H9 (cell line): ENCODE results near the gene RET. TPM values are rescaled to one million over a fixed set of nuclear protein-coding genes. Genes with fewer than 3 reads are reported as not detected.

Experiments
- DNase-seq: peaks from one replicate; pipeline ENCODE4 v3.0.0-alpha.2; 2017
- H2AFZ ChIP-seq: one replicate; pipeline ENCODE4 v1.6.1; 2013; ENCODE audit warnings: mild to moderate bottlenecking, low read length, control low read depth, moderate library complexity
- H2AK5ac ChIP-seq: 2 replicates; pipeline ENCODE4 v1.6.1; 2013; ENCODE audit warnings: low read length, control low read depth, mixed read lengths; ENCODE audit not compliant: insufficient read length
- H2BK120ac ChIP-seq: one replicate; pipeline ENCODE4 v1.6.1; 2013; ENCODE audit warnings: low read depth, mild to moderate bottlenecking, low read length, control low read depth, inconsistent platforms; ENCODE audit not compliant: poor library complexity, severe bottlenecking
- H2BK12ac ChIP-seq: 2 replicates; pipeline ENCODE4 v1.6.1; 2013; ENCODE audit warnings: low read length, control low read depth, mixed read lengths, low read depth; ENCODE audit not compliant: insufficient read length
- H2BK15ac ChIP-seq: 2 replicates; pipeline ENCODE4 v1.6.1; 2013; ENCODE audit warnings: low read depth, low read length, control low read depth
- H2BK20ac ChIP-seq: one replicate; pipeline ENCODE4 v1.6.1; 2013; ENCODE audit warnings: low read depth, mild to moderate bottlenecking, low read length, control low read depth, inconsistent platforms; ENCODE audit not compliant: poor library complexity, severe bottlenecking
- H2BK5ac ChIP-seq: 2 replicates; pipeline ENCODE4 v1.6.1; 2013; ENCODE audit warnings: low read length, control low read depth, mixed read lengths; ENCODE audit not compliant: insufficient read length
- H3K14ac ChIP-seq: 2 replicates; pipeline ENCODE4 v1.6.1; 2013; ENCODE audit warnings: low read length, control low read depth; ENCODE audit not compliant: insufficient read depth
- H3K18ac ChIP-seq: 2 replicates; pipeline ENCODE4 v1.6.1; 2013; ENCODE audit warnings: low read depth, mild to moderate bottlenecking, mixed read lengths, low read length, control low read depth; ENCODE audit not compliant: insufficient read length
- H3K23ac ChIP-seq: 2 replicates; pipeline ENCODE4 v1.6.1; 2013; ENCODE audit warnings: low read length, control low read depth, mixed read lengths, low read depth; ENCODE audit not compliant: insufficient read length
- H3K23me2 ChIP-seq: 2 replicates; pipeline ENCODE4 v1.6.1; 2013; ENCODE audit warnings: low read depth, mild to moderate bottlenecking, mixed read lengths, low read length, control low read depth; ENCODE audit not compliant: insufficient read length, poor library complexity, severe bottlenecking
- H3K27ac ChIP-seq: 2 replicates; pipeline ENCODE4 v1.5.1; 2013; ENCODE audit warnings: low read length, control low read depth, mixed read lengths, low read depth; ENCODE audit not compliant: insufficient read length
- H3K27me3 ChIP-seq: 2 replicates; pipeline ENCODE4 v1.6.1; 2013; ENCODE audit warnings: low read length, control low read depth, inconsistent platforms; ENCODE audit not compliant: insufficient read depth
- H3K4ac ChIP-seq: 2 replicates; pipeline ENCODE4 v1.6.1; 2013; ENCODE audit warnings: low read depth, mild to moderate bottlenecking, control low read depth, inconsistent platforms, low read length, moderate library complexity
- H3K4me1 ChIP-seq: 2 replicates; pipeline ENCODE4 v1.6.1; 2013; ENCODE audit warnings: low read length, control low read depth, inconsistent platforms; ENCODE audit not compliant: insufficient read depth
- H3K4me2 ChIP-seq: 2 replicates; pipeline ENCODE4 v1.6.1; 2013; ENCODE audit warnings: low read length, control low read depth, mixed read lengths; ENCODE audit not compliant: insufficient read length, insufficient read depth
- H3K56ac ChIP-seq: 2 replicates; pipeline ENCODE4 v1.6.1; 2013; ENCODE audit warnings: low read depth, mild to moderate bottlenecking, mixed read lengths, low read length, control low read depth; ENCODE audit not compliant: insufficient read length
- H3K79me1 ChIP-seq: 2 replicates; pipeline ENCODE4 v1.6.1; 2013; ENCODE audit warnings: low read depth, mild to moderate bottlenecking, moderate library complexity, low read length, control low read depth, inconsistent platforms; ENCODE audit not compliant: insufficient read depth, poor library complexity, severe bottlenecking
- H3K79me2 ChIP-seq: 2 replicates; pipeline ENCODE4 v1.6.1; 2013; ENCODE audit warnings: low read length, control low read depth, inconsistent platforms; ENCODE audit not compliant: insufficient read depth
- H3K9ac ChIP-seq: 2 replicates; pipeline ENCODE4 v1.6.1; 2013; ENCODE audit warnings: low read length, control low read depth, mixed read lengths; ENCODE audit not compliant: insufficient read length; ENCODE audit errors: extremely low read depth
- H3K9me3 ChIP-seq: one replicate; pipeline ENCODE4 v1.6.1; 2013; ENCODE audit warnings: low read depth, low read length, inconsistent platforms; ENCODE audit not compliant: control insufficient read depth
- H3T11ph ChIP-seq: one replicate; pipeline ENCODE4 v1.6.1; 2013; ENCODE audit warnings: mild to moderate bottlenecking, low read length, control low read depth, inconsistent platforms
- H4K20me1 ChIP-seq: one replicate; pipeline ENCODE4 v1.6.1; 2013; ENCODE audit not compliant: control insufficient read depth, insufficient read length, insufficient read depth
- H4K5ac ChIP-seq: 2 replicates; pipeline ENCODE4 v1.6.1; 2013; ENCODE audit warnings: low read depth, mild to moderate bottlenecking, mixed read lengths, low read length, control low read depth; ENCODE audit not compliant: insufficient read length
- H4K8ac ChIP-seq: replicated peaks from 2 replicates; pipeline ENCODE4 v1.6.1; 2013; ENCODE audit warnings: low read length, control low read depth, mixed read lengths, low read depth; ENCODE audit not compliant: insufficient read length
- H4K91ac ChIP-seq: 2 replicates; pipeline ENCODE4 v1.6.1; 2013; ENCODE audit warnings: low read depth, mild to moderate bottlenecking, moderate library complexity, mixed read lengths, low read length, control low read depth; ENCODE audit not compliant: insufficient read length
- H3K27ac Mint-ChIP-seq, 3 experiments: 2 replicates in 2 of 3; 3 replicates in 1 of 3; pipeline ENCODE4 v1.8.0; 2020 to 2021; ENCODE audit warnings: mixed read lengths in 3 of 3, mild to moderate bottlenecking in 1 of 3, moderate library complexity in 1 of 3
- H3K27me3 Mint-ChIP-seq: 2 replicates; pipeline ENCODE4 v1.8.0; 2021; ENCODE audit warnings: low read depth, mild to moderate bottlenecking, moderate library complexity, mixed read lengths
- H3K36me3 Mint-ChIP-seq, 3 experiments: 2 replicates in 2 of 3; 3 replicates in 1 of 3; pipeline ENCODE4 v1.8.0; 2020 to 2021; ENCODE audit warnings: low read depth in 3 of 3, mixed read lengths in 3 of 3; ENCODE audit not compliant: insufficient read depth in 1 of 3
- H3K4me1 Mint-ChIP-seq, 2 experiments: 2 replicates each; pipeline ENCODE4 v1.8.0; 2020; ENCODE audit warnings: mixed read lengths in 2 of 2
- H3K4me3 Mint-ChIP-seq, 2 experiments: 2 replicates in 1 of 2; 3 replicates in 1 of 2; pipeline ENCODE4 v1.8.0; 2020 to 2021; ENCODE audit warnings: mild to moderate bottlenecking in 2 of 2, mixed read lengths in 2 of 2, moderate library complexity in 1 of 2
- H3K9me3 Mint-ChIP-seq, 2 experiments: 2 replicates in 1 of 2; 3 replicates in 1 of 2; pipeline ENCODE4 v1.8.0; 2020; ENCODE audit warnings: mild to moderate bottlenecking in 2 of 2, mixed read lengths in 2 of 2, moderate library complexity in 1 of 2
- WGBS: extraction: QIAGEN DNeasy Blood & Tissue Kit; methylation state at CpG from one replicate; pipeline ENCODE4 v1.1.7; 2013; ENCODE audit warnings: missing lambda C conversion rate, low lambda C conversion rate, mixed read lengths; ENCODE audit not compliant: insufficient read length; ENCODE audit errors: extremely low coverage; 5-methylcytosine and 5-hydroxymethylcytosine counted together
- total RNA-seq: library from RNA; stranded (reverse); gene quantifications from 2 replicates; pipeline ENCODE4 v1.2.1, GENCODE V29; 2021
- TF ChIP-seq, protein P1 (sequence below): fragments of 200-600 bp; sonication (generic); conservative IDR thresholded peaks from 3 replicates; pipeline ENCODE4 v1.8.0; 2021; ENCODE audit warnings: antibody characterized with exemption, mild to moderate bottlenecking

The RET gene
- total RNA-seq, 1 experiment from 2014 or later: 12.2 TPM

DNA sequence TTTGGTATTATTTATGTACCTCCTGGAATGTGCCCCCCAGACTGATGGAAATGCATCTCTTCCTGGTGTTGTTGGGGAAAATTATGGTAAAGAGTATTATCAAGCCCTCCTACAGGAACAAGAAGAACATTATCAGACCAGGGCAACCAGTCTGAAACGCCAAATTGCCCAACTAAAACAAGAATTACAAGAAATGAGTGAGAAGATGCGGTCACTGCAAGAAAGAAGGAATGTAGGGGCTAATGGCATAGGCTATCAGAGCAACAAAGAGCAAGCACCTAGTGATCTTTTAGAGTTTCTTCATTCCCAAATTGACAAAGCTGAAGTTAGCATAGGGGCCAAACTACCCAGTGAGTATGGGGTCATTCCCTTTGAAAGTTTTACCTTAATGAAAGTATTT is 78.4 kb downstream of the RET start:
- Mint-ChIP-seq H3K27ac (no peak overlapping the region), H3K36me3 (no peaks in the 10 kb centered on the region), H3K4me3 (no peak overlapping the region), H3K27me3 (no peaks in the 10 kb centered on the region), H3K9me3 (no peaks in the 10 kb centered on the region), H3K4me1 (peaks cover 11 to 14% of the 10 kb centered on the region in 2 experiments)
- H2BK5ac ChIP-seq: no peak overlapping the region
- no peak overlapping the region for H3K9ac ChIP-seq
- H3T11ph ChIP-seq: no peak overlapping the region
- no peak overlapping the region for H4K5ac ChIP-seq
- no peak for DNase-seq
- no peak overlapping the region for H2AK5ac ChIP-seq
- no peak overlapping the region for H3K27ac ChIP-seq
- no peak overlapping the region for H3K56ac ChIP-seq
- no peaks in the 10 kb centered on the region for H3K4me1 ChIP-seq
- H4K8ac ChIP-seq: no peak overlapping the region
- H4K20me1 ChIP-seq: no peaks in the 10 kb centered on the region
- no peak overlapping the region for H2BK15ac ChIP-seq
- H3K9me3 ChIP-seq: no peaks in the 10 kb centered on the region
- peaks cover 3% of the 10 kb centered on the region for H3K79me1 ChIP-seq
- H3K23ac ChIP-seq: no peak overlapping the region
- WGBS: no CpG with 5 or more reads among the region's 2 CpGs
- no peak overlapping the region for H2BK120ac ChIP-seq
- no peak overlapping the region for H4K91ac ChIP-seq
- H3K27me3 ChIP-seq: no peaks in the 10 kb centered on the region
- no peaks in the 10 kb centered on the region for H3K23me2 ChIP-seq
- H3K4ac ChIP-seq: no peak overlapping the region
- no peaks in the 10 kb centered on the region for H3K79me2 ChIP-seq
- H3K18ac ChIP-seq: no peak overlapping the region
- no peak overlapping the region for H3K14ac ChIP-seq
- no peak overlapping the region for H2BK12ac ChIP-seq
- H2AFZ ChIP-seq: no peak overlapping the region
- H3K4me2 ChIP-seq: no peak overlapping the region
- H2BK20ac ChIP-seq: no peak overlapping the region
- TF ChIP-seq, protein P1, sequence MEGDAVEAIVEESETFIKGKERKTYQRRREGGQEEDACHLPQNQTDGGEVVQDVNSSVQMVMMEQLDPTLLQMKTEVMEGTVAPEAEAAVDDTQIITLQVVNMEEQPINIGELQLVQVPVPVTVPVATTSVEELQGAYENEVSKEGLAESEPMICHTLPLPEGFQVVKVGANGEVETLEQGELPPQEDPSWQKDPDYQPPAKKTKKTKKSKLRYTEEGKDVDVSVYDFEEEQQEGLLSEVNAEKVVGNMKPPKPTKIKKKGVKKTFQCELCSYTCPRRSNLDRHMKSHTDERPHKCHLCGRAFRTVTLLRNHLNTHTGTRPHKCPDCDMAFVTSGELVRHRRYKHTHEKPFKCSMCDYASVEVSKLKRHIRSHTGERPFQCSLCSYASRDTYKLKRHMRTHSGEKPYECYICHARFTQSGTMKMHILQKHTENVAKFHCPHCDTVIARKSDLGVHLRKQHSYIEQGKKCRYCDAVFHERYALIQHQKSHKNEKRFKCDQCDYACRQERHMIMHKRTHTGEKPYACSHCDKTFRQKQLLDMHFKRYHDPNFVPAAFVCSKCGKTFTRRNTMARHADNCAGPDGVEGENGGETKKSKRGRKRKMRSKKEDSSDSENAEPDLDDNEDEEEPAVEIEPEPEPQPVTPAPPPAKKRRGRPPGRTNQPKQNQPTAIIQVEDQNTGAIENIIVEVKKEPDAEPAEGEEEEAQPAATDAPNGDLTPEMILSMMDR: no peak
